ENCODE data around the gene TMEM164. TPM values are rescaled to one million over a fixed set of nuclear protein-coding genes. Genes with fewer than 3 reads are reported as not detected.
A peak's percentile ranks its signal among the peaks of the same experiment; 100 is the strongest.

TMEM164 gene
- total and polyA plus RNA-seq, 12 donors = 8.7 to 32.2 (median 24.8) TPM

GRCh38 chrX:110136136-110136535 is 133.2 kb downstream of the TMEM164 start:
- Histone ChIP-seq H3K4me1 (replicated peaks in 1 of 2) (no peaks in the 10 kb centered on the region), H3K27ac (no peak overlapping the region), H3K4me3 (no peak overlapping the region), H3K36me3 (replicated peaks in 1 of 2) (no peaks in the 10 kb centered on the region), H3K27me3 (no peaks in the 10 kb centered on the region), H3K9me3 (replicated peaks in 1 of 3) (no peaks in the 10 kb centered on the region)
- no peak for DNase-seq
- 65 to 94% (median 76%) methylated on average over 4 of the region's 4 CpGs for WGBS, 4 donors
- TF ChIP-seq CTCF (IDR thresholded peaks at IDR 0.05) = no peak
- TF ChIP-seq POLR2A (IDR thresholded peaks at IDR 0.05) = no peak
- intact Hi-C loops (cut with DNase I) = no loop called here

- intact Hi-C loops (cut with DNase I) = no loop called here
- no peaks in the 10 kb centered on the region for H3K36me3 ChIP-seq (replicated peaks in 1 of 2)
- no peak overlapping the region for H3K4me3 ChIP-seq
- H3K27me3 ChIP-seq = peaks cover 4% of the 10 kb centered on the region
- 82 to 99% (median 89%) methylated on average over 3 of the region's 3 CpGs for WGBS, 4 donors
- DNase-seq = no peak
- no peak for TF ChIP-seq POLR2A (IDR thresholded peaks at IDR 0.05)
- no peak for TF ChIP-seq CTCF (IDR thresholded peaks at IDR 0.05)
- no peak overlapping the region for H3K27ac ChIP-seq
- no peaks in the 10 kb centered on the region for H3K4me1 ChIP-seq (replicated peaks in 1 of 2)
- H3K9me3 ChIP-seq (replicated peaks in 1 of 3) = no peaks in the 10 kb centered on the region
Measured at GRCh38 chrX:110138557-110138956, 135.6 kb downstream of the TMEM164 start.

GRCh38 chrX:110139172-110139571 is 136.3 kb downstream of the TMEM164 start:
- intact Hi-C loops (cut with DNase I) = no loop called here
- Histone ChIP-seq H3K27ac (no peak overlapping the region), H3K4me3 (no peak overlapping the region), H3K9me3 (replicated peaks in 1 of 3) (no peaks in the 10 kb centered on the region), H3K4me1 (replicated peaks in 1 of 2) (no peaks in the 10 kb centered on the region), H3K27me3 (peaks cover 4% of the 10 kb centered on the region), H3K36me3 (replicated peaks in 1 of 2) (no peaks in the 10 kb centered on the region)
- DNase-seq = no peak
- 44 to 88% (median 62%) methylated on average over 1 of the region's 1 CpG for WGBS, 4 donors
- TF ChIP-seq CTCF (IDR thresholded peaks at IDR 0.05) (no peak), POLR2A (IDR thresholded peaks at IDR 0.05) (no peak)

GRCh38 chrX:110142096-110142495 is 139.2 kb downstream of the TMEM164 start:
- Histone ChIP-seq H3K4me1 (replicated peaks in 1 of 2) (no peaks in the 10 kb centered on the region), H3K27ac (no peak overlapping the region), H3K36me3 (replicated peaks in 1 of 2) (no peaks in the 10 kb centered on the region), H3K9me3 (replicated peaks in 1 of 3) (no peaks in the 10 kb centered on the region), H3K4me3 (no peak overlapping the region), H3K27me3 (peaks cover 4% of the 10 kb centered on the region)
- WGBS, 4 donors = 36 to 47% (median 40%) methylated on average over 5 of the region's 5 CpGs
- intact Hi-C loops (cut with DNase I) = loop anchor here in 1 of 2 donors (10.0 kb wide), 1 partner anchor 227 kb away; no protein-coding TSS in a partner anchor
- DNase-seq = peak in 6 of 7 donors; percentile 35 to 56 (median 44)
- no peak for TF ChIP-seq CTCF (IDR thresholded peaks at IDR 0.05)
- no peak for TF ChIP-seq POLR2A (IDR thresholded peaks at IDR 0.05)

Measured in adrenal gland (tissue), 12 donors.